ENCODE measurements around the gene SOCS6. TPM values are rescaled to one million over a fixed set of nuclear protein-coding genes. Genes with fewer than 3 reads are reported as not detected.
A peak's percentile ranks its signal among the peaks of the same experiment; 100 is the strongest.

The SOCS6 gene
- total and polyA plus RNA-seq, 12 donors, result 6.1 to 31.8 (median 20.0) TPM

DNA sequence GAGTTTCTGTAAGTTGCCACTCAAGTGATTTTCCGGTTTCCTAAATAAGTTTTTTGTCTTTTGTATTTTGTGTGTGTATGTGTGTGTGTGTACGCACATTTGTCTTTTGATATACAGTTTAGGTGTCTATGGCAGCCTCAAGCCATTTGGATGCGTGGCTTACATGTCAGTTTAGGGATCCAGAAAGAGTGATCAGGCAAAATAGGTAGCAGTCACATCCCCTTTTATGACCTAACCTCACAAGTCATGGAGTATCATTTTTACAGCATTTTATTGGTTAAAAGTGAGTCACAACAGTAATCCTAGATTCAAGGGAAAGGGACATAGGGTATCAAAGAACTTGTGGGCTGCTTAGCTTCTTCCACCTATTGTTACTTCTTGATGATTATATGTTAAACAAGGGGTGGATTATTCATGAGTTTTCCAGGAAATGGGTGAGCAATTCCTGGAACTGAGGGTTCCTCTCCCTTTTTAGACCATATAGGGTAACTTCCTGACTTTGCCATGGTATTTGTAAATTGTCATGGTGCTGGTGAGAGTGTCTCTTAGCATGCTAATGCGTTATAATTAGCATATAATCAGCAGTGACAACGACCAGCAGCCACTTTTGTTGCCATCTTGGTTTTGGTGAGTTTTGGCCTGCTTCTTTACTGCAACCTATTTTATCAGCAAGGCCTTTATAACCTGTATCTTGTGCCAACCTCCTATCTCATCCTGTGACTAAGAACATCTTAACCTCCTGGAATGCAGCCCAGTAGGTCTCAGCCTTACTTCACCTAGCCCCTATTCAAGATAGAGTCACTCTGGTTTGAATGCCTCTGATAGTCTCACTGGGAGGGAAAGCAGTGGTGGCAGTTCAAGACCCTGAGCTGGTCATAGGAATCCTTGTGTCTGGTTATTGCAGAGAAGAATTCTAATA is 8.6 kb upstream of the SOCS6 start:
- intact Hi-C loops (cut with DNase I), result loop anchor here in 3 of 10 donors (10.0 kb wide), 1 partner anchor 75 kb away; the partner anchor contains the start of gene RTTN (in 3 of the 3)
- Histone ChIP-seq H3K36me3 (no peaks in the 10 kb centered on the region), H3K27me3 (no peaks in the 10 kb centered on the region), H3K27ac (no peak overlapping the region), H3K4me1 (peaks cover 0 to 8% (median 0%) of the 10 kb centered on the region in 9 donors), H3K9me3 (peaks cover 0 to 21% (median 0%) of the 10 kb centered on the region in 11 donors), H3K4me3 (no peak overlapping the region)
- TF ChIP-seq, protein P1, sequence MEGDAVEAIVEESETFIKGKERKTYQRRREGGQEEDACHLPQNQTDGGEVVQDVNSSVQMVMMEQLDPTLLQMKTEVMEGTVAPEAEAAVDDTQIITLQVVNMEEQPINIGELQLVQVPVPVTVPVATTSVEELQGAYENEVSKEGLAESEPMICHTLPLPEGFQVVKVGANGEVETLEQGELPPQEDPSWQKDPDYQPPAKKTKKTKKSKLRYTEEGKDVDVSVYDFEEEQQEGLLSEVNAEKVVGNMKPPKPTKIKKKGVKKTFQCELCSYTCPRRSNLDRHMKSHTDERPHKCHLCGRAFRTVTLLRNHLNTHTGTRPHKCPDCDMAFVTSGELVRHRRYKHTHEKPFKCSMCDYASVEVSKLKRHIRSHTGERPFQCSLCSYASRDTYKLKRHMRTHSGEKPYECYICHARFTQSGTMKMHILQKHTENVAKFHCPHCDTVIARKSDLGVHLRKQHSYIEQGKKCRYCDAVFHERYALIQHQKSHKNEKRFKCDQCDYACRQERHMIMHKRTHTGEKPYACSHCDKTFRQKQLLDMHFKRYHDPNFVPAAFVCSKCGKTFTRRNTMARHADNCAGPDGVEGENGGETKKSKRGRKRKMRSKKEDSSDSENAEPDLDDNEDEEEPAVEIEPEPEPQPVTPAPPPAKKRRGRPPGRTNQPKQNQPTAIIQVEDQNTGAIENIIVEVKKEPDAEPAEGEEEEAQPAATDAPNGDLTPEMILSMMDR (IDR thresholded peaks at IDR 0.05), result no peak
- DNase-seq (peak in 1 of 2 donors; percentile 52), ATAC-seq (peak; percentile 34 to 91 (median 82))
- 74 to 79% methylated on average over 5 of the region's 5 CpGs for WGBS, 2 donors

DNA sequence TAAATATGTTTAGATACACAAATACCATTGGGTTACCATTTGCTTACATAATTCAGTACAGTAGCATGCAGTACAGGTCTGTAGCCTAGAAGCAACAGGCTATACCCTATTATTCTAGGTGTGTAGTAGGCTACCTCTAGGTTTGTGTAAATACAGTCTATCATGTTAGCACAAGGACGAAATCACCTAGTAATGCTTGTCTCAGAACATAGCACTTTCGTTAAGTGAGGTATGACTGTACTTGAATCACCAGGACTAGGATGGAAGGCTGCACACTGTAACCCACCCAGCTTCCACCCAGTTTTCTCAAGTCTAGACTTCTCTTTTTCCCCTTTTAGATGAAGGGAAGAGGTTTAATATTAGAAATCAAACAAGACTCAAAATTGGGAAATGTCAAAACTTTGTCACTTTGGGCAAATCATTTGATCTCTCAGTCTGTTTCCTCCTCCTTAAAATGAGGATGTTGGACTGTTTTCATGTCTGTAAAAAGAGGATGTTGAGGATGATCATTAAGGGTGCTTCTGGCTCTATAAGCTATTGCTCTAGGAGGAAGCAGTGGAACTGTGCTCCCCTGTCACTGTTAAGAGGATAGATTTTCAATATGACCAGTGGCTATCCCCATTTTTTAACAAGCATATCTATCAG is 3.7 kb upstream of the SOCS6 start:
- Histone ChIP-seq H3K27ac (peak overlapping the region in 1 of 10 donors; percentile 23), H3K36me3 (no peaks in the 10 kb centered on the region), H3K27me3 (no peaks in the 10 kb centered on the region), H3K9me3 (peaks cover 0 to 13% (median 0%) of the 10 kb centered on the region in 11 donors), H3K4me1 (peaks cover 0 to 34% (median 7%) of the 10 kb centered on the region in 9 donors), H3K4me3 (no peak overlapping the region)
- intact Hi-C loops (cut with DNase I), result loop anchor here in 8 of 10 donors (5.0 to 10.0 kb wide), 4 partner anchors 47 to 147 kb away; partner anchors contain the start of gene RTTN (in 7 of the 8)
- WGBS, 2 donors, result 85% methylated on average over 2 of the region's 2 CpGs
- TF ChIP-seq, protein P1 (IDR thresholded peaks at IDR 0.05), result no peak
- DNase-seq (no peak), ATAC-seq (no peak)

DNA sequence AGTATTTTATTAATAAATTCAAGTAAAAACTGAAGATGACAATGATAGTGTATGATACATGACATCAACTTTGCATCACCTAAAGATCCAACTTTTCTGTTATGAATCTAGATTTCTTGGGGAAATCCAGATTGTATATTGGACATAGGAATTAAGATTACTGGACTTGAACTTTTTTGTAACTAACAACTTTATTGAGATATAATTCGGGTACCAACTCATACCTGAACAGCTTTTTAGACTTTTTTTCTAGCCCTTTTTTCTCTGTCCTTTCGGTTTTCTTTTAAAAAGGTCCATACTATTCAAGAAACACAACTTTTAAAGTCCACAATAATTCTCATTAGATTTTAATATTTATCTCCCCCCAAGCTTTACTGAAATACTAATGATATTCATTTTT is 1.1 kb upstream of the SOCS6 start:
- DNase-seq, result no peak
- H3K4me1 ChIP-seq, result peaks cover 5 to 60% (median 32%) of the 10 kb centered on the region in 9 donors
- peak overlapping the region in 6 of 10 donors; percentile 3 to 94 (median 91) for H3K27ac ChIP-seq
- H3K27me3 ChIP-seq, result no peaks in the 10 kb centered on the region
- H3K4me3 ChIP-seq, result peak overlapping the region in 5 of 10 donors; percentile 64 to 80 (median 77)
- H3K9me3 ChIP-seq, result no peaks in the 10 kb centered on the region
- no peaks in the 10 kb centered on the region for H3K36me3 ChIP-seq
- TF ChIP-seq, protein P1 (IDR thresholded peaks at IDR 0.05), result no peak
- intact Hi-C loops (cut with DNase I), result loop anchor here in 9 of 10 donors (1.0 to 10.0 kb wide), 6 partner anchors 45 to 145 kb away; partner anchors contain the start of gene RTTN (in 8 of the 9)
- WGBS, 2 donors, result 98% methylated on average over 2 of the region's 2 CpGs
- ATAC-seq, result no peak
